ENCODE data around the gene FYN.

The FYN gene

GRCh38 chr6:111734068-111735061 lies 138.9 kb downstream of the FYN start:
- Histone ChIP-seq H4K20me1 (ENCODE audit: low read depth, low read length) (no peaks in the 10 kb centered on the region), H3K9ac (ENCODE audit: low read length) (no peak overlapping the region), H3K4me3 (ENCODE audit: insufficient read depth, low read length, poor library complexity, severe bottlenecking) (no peak overlapping the region), H3K27ac (ENCODE audit: low read depth, low read length) (no peak overlapping the region), H3K9me3 (ENCODE audit: insufficient read depth, low read length) (no peaks in the 10 kb centered on the region), H3K27me3 (ENCODE audit: low read length) (no peaks in the 10 kb centered on the region), H3K9me2 (replicated peaks; ENCODE audit: insufficient read depth, low read length) (no peaks in the 10 kb centered on the region), H3K79me2 (ENCODE audit: insufficient read depth, low read length) (no peaks in the 10 kb centered on the region), H2AFZ (ENCODE audit: low read depth, low read length, severe bottlenecking) (no peak overlapping the region), H3F3A (ENCODE audit: insufficient read depth) (no peaks in the 10 kb centered on the region), H3K4me2 (ENCODE audit: low read depth, low read length, poor library complexity, severe bottlenecking) (no peak overlapping the region), H3K36me3 (ENCODE audit: low read length) (no peaks in the 10 kb centered on the region)
- no peak for TF ChIP-seq EZH2phosphoT487 (conservative IDR thresholded peaks at IDR 0.05; ENCODE audit: low read length)
- TF ChIP-seq, protein P1, sequence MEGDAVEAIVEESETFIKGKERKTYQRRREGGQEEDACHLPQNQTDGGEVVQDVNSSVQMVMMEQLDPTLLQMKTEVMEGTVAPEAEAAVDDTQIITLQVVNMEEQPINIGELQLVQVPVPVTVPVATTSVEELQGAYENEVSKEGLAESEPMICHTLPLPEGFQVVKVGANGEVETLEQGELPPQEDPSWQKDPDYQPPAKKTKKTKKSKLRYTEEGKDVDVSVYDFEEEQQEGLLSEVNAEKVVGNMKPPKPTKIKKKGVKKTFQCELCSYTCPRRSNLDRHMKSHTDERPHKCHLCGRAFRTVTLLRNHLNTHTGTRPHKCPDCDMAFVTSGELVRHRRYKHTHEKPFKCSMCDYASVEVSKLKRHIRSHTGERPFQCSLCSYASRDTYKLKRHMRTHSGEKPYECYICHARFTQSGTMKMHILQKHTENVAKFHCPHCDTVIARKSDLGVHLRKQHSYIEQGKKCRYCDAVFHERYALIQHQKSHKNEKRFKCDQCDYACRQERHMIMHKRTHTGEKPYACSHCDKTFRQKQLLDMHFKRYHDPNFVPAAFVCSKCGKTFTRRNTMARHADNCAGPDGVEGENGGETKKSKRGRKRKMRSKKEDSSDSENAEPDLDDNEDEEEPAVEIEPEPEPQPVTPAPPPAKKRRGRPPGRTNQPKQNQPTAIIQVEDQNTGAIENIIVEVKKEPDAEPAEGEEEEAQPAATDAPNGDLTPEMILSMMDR (IDR thresholded peaks at IDR 0.05; ENCODE audit: insufficient read depth, low read length, poor library complexity, severe bottlenecking), result no peak

- H3K4me3 ChIP-seq (ENCODE audit: insufficient read depth, low read length, poor library complexity, severe bottlenecking), result no peak overlapping the region
- no peaks in the 10 kb centered on the region for H3K79me2 ChIP-seq (ENCODE audit: insufficient read depth, low read length)
- H3F3A ChIP-seq (ENCODE audit: insufficient read depth), result no peaks in the 10 kb centered on the region
- no peaks in the 10 kb centered on the region for H4K20me1 ChIP-seq (ENCODE audit: low read depth, low read length)
- H3K27ac ChIP-seq (ENCODE audit: low read depth, low read length), result no peak overlapping the region
- H3K9me3 ChIP-seq (ENCODE audit: insufficient read depth, low read length), result no peaks in the 10 kb centered on the region
- H2AFZ ChIP-seq (ENCODE audit: low read depth, low read length, severe bottlenecking), result no peak overlapping the region
- no peaks in the 10 kb centered on the region for H3K36me3 ChIP-seq (ENCODE audit: low read length)
- TF ChIP-seq EZH2phosphoT487 (conservative IDR thresholded peaks at IDR 0.05; ENCODE audit: low read length), result no peak
- TF ChIP-seq, protein P1 (IDR thresholded peaks at IDR 0.05; ENCODE audit: insufficient read depth, low read length, poor library complexity, severe bottlenecking), result no peak
- no peaks in the 10 kb centered on the region for H3K27me3 ChIP-seq (ENCODE audit: low read length)
- no peak overlapping the region for H3K9ac ChIP-seq (ENCODE audit: low read length)
- no peak overlapping the region for H3K4me2 ChIP-seq (ENCODE audit: low read depth, low read length, poor library complexity, severe bottlenecking)
- H3K9me2 ChIP-seq (replicated peaks; ENCODE audit: insufficient read depth, low read length), result no peaks in the 10 kb centered on the region
Observed at GRCh38 chr6:111732390-111732789, 140.9 kb downstream of the FYN start.

DNA sequence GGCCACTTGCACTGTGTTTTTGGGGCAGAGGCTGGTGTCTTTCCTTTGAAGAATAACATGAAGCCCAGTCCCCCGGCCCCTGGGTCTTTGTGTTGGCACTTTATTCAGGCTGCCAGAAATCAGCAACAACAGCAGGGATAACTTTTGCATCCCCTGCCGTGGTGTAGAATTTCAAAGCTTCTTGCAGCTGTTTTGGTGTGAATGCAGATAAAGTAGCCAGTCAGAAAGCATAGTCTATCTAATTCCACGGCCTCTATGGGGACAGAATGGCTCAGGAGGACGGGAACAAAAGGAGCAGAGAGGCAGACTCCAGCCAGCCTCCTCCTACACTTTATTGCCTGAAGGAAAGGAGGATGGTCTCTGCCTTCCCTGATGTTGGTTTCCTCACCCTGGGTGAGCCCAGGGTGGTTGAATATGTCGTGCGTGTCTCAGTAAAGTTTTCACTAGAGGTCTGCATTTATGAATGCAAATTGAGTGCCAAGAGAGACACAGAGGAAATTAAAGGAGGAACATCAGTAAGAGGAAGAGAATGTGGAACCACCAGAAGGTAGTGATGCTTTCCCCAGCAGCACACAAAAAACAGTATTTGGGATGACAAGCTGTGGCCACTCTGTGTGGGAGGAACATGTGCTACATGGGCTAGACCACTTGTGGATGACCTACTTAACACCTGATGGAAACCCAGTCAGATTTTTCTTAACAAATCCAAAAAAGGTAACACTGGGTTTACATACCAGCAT lies 141.6 kb downstream of the FYN start:
- Histone ChIP-seq H3K4me2 (ENCODE audit: low read depth, low read length, poor library complexity, severe bottlenecking) (no peak overlapping the region), H3K79me2 (ENCODE audit: insufficient read depth, low read length) (no peaks in the 10 kb centered on the region), H3K36me3 (ENCODE audit: low read length) (no peaks in the 10 kb centered on the region), H4K20me1 (ENCODE audit: low read depth, low read length) (no peaks in the 10 kb centered on the region), H3K9ac (ENCODE audit: low read length) (no peak overlapping the region), H3K9me3 (ENCODE audit: insufficient read depth, low read length) (no peaks in the 10 kb centered on the region), H3K9me2 (replicated peaks; ENCODE audit: insufficient read depth, low read length) (no peaks in the 10 kb centered on the region), H2AFZ (ENCODE audit: low read depth, low read length, severe bottlenecking) (no peak overlapping the region), H3K4me3 (ENCODE audit: insufficient read depth, low read length, poor library complexity, severe bottlenecking) (no peak overlapping the region), H3K27ac (ENCODE audit: low read depth, low read length) (no peak overlapping the region), H3F3A (ENCODE audit: insufficient read depth) (no peaks in the 10 kb centered on the region), H3K27me3 (ENCODE audit: low read length) (no peaks in the 10 kb centered on the region)
- TF ChIP-seq, protein P1 (IDR thresholded peaks at IDR 0.05; ENCODE audit: insufficient read depth, low read length, poor library complexity, severe bottlenecking), result no peak
- no peak for TF ChIP-seq EZH2phosphoT487 (conservative IDR thresholded peaks at IDR 0.05; ENCODE audit: low read length)

Data from SU-DHL-6 (cell line).